Uterus (tissue), 4 donors: ENCODE data around the gene CDKN1B. TPM values are rescaled to one million over a fixed set of nuclear protein-coding genes. Genes with fewer than 3 reads are reported as not detected.

Experiments
- DNase-seq, 2 donors: peaks; one replicate each; pipeline ENCODE4 v3.0.0-alpha.2; 2019 to 2020
- H3K27ac ChIP-seq, 2 donors: fragments of 200-600 bp; sonication (generic); 1 replicate in 1 of 2; 2 replicates in 1 of 2; pipeline ENCODE4 v1.5.1; 2016 to 2018
- H3K27me3 ChIP-seq, 2 donors: fragments of 200-600 bp; sonication (generic); one replicate each; pipeline ENCODE4 v1.5.1; 2018 to 2019; ENCODE audit warnings: control low read depth in 1 of 2
- H3K36me3 ChIP-seq, 2 donors: fragments of 200-600 bp; sonication (generic); one replicate each; pipeline ENCODE4 v1.5.1; 2019; ENCODE audit warnings: control low read depth in 1 of 2
- H3K4me1 ChIP-seq, 2 donors: fragments of 200-600 bp; sonication (generic); one replicate each; pipeline ENCODE4 v1.5.1; 2018 to 2019; ENCODE audit warnings: control low read depth in 1 of 2
- H3K4me3 ChIP-seq, 2 donors: fragments of 200-600 bp; sonication (generic); 1 replicate in 1 of 2; 2 replicates in 1 of 2; pipeline ENCODE4 v1.5.1; 2018 to 2019; ENCODE audit warnings: mild to moderate bottlenecking in 1 of 2
- H3K9me3 ChIP-seq, 2 donors: fragments of 200-600 bp; sonication (generic); one replicate each; pipeline ENCODE4 v1.5.1; 2019; ENCODE audit warnings: control low read depth in 1 of 2
- POLR2A ChIP-seq, 2 donors: fragments of 450-650 bp; IDR thresholded peaks; one replicate each; pipeline ENCODE4 v1.6.1; 2016; ENCODE audit warnings: antibody characterized with exemption in 2 of 2, mild to moderate bottlenecking in 1 of 2, moderate library complexity in 1 of 2
- intact Hi-C: fragments of 100-400 bp; cut with DNase I; formaldehyde crosslinking; loops from one replicate; pipeline ENCODE4 v1.15.1; 2023; ENCODE audit warnings: low total_unique reads
- total RNA-seq, 4 donors: library from RNA; depleted of rRNA in 3 of 4; stranded (reverse); fragments of >200 nt in 3 of 4; gene quantifications; one replicate each; pipeline versions ENCODE4 v1.1.0 to v1.2.4, GENCODE V29; 2014 to 2023
- TF ChIP-seq, protein P1 (sequence below), 4 experiments: fragments of 200-600 bp in 2 of 4; fragments of 450-650 bp in 2 of 4; sonication (generic) in 2 of 4; IDR thresholded peaks; one replicate each; pipeline ENCODE4 v1.5.1; 2016 to 2019; ENCODE audit warnings: antibody characterized with exemption in 4 of 4, mild to moderate bottlenecking in 2 of 4, moderate library complexity in 1 of 4
- donor health status: DM: yes; HTN: yes; CAD: no.

CDKN1B gene
- total RNA-seq, 4 donors from 2014 or later = 40.7 to 104 (median 86.0) TPM

DNA sequence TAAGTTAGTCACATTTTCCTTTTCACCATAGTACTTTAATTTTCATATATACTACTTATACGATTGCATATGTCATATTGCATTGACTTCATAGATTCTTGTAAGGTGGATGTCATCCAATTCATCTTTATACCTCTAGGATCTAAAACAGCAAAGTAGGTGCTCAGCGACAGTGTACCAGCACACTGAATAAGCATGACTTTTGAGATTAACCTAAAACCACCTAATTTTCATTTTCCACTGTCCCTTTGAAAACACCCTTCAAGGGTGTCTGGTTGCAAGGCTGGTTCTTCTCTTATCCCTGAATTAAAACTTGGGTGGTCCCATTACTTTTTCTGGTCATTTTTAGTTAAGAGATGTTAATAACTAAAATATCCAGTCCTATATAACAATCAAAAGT is 25.6 kb upstream of the CDKN1B start:
- Histone ChIP-seq H3K27me3 (no peaks in the 10 kb centered on the region), H3K27ac (no peak overlapping the region), H3K36me3 (no peaks in the 10 kb centered on the region), H3K4me1 (no peaks in the 10 kb centered on the region), H3K9me3 (no peaks in the 10 kb centered on the region), H3K4me3 (no peak overlapping the region)
- intact Hi-C loops = no loop called here
- no peak for DNase-seq
- TF ChIP-seq, protein P1, sequence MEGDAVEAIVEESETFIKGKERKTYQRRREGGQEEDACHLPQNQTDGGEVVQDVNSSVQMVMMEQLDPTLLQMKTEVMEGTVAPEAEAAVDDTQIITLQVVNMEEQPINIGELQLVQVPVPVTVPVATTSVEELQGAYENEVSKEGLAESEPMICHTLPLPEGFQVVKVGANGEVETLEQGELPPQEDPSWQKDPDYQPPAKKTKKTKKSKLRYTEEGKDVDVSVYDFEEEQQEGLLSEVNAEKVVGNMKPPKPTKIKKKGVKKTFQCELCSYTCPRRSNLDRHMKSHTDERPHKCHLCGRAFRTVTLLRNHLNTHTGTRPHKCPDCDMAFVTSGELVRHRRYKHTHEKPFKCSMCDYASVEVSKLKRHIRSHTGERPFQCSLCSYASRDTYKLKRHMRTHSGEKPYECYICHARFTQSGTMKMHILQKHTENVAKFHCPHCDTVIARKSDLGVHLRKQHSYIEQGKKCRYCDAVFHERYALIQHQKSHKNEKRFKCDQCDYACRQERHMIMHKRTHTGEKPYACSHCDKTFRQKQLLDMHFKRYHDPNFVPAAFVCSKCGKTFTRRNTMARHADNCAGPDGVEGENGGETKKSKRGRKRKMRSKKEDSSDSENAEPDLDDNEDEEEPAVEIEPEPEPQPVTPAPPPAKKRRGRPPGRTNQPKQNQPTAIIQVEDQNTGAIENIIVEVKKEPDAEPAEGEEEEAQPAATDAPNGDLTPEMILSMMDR (IDR thresholded peaks at IDR 0.05) = no peak
- no peak for TF ChIP-seq POLR2A (IDR thresholded peaks at IDR 0.05)

DNA sequence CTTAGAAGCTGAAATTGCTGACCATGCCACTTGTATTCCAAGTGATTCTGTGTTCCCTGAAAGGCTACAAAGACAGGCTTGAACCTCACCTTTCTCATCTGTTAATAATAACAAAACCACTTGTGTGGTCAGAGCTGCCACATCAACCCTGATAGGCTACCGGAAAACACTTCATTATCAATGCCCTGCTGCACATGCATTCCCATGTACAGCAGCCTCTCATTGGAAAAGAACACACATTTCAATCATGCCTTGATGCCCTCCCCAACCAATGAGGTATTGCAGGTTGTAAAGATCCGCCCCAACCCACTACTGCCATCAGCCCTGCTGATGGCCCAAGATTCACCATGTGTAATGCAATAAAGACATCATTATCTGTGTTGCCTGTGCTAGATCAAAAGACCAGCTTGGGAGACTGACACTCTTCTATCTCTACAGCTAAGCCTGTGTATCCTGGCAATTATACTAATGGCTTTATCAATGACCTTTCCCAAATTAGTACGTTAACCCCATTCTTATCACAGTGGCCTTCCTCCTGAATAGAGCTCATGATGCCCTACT is 24.0 kb upstream of the CDKN1B start:
- Histone ChIP-seq H3K36me3 (no peaks in the 10 kb centered on the region), H3K27ac (no peak overlapping the region), H3K4me1 (no peaks in the 10 kb centered on the region), H3K27me3 (no peaks in the 10 kb centered on the region), H3K9me3 (no peaks in the 10 kb centered on the region), H3K4me3 (no peak overlapping the region)
- intact Hi-C loops = no loop called here
- TF ChIP-seq POLR2A (IDR thresholded peaks at IDR 0.05) = no peak
- TF ChIP-seq, protein P1 (IDR thresholded peaks at IDR 0.05) = no peak
- no peak for DNase-seq

DNA sequence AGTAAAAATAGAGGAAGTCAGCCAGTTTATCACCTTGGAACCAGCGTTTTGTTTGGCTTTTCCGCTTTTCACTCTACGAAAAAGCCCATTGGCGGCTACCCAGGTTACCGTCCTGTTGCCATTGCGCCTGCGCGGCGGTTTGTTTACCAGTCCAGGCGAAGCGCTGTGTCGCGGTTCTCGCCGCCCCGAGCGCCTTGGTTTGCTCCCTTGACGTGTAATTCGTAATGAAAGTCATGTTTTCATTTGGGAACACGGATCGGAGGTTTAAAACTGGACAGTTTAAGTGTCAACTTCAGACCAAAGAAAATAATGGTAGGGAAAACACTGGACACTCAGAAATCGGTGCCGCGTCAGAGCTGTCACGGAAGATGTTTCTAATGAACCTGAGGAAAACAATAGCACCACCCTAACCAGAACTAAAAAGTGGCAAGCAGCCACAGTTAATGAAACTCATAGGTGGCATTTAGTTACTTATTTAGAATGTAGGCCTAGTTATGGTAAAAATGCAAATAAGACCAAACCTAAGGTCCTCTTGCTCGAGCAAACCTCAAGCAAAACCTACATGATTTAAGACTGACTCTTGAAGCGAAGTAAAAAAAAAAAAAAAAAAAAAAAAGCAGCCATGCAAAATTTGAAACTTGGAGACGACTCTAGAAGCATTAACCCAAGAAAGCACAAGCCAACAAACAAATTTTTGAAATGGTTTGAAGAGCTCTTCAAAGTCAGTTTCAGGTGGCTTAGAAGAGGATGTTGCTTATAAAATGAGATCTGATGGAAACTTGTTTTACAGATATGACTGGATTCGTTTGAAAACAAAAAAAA is 20.4 kb upstream of the CDKN1B start:
- Histone ChIP-seq H3K27me3 (no peaks in the 10 kb centered on the region), H3K36me3 (no peaks in the 10 kb centered on the region), H3K4me1 (no peaks in the 10 kb centered on the region), H3K9me3 (no peaks in the 10 kb centered on the region), H3K4me3 (peak overlapping the region; percentile 63 to 72), H3K27ac (peak overlapping the region; percentile 99 to 100)
- intact Hi-C loops = no loop called here
- DNase-seq = peak; percentile 89 to 93
- TF ChIP-seq POLR2A (IDR thresholded peaks at IDR 0.05) = peak; percentile 64 to 92
- TF ChIP-seq, protein P1 (IDR thresholded peaks at IDR 0.05) = peak in 1 of 4 experiments; percentile 0

DNA sequence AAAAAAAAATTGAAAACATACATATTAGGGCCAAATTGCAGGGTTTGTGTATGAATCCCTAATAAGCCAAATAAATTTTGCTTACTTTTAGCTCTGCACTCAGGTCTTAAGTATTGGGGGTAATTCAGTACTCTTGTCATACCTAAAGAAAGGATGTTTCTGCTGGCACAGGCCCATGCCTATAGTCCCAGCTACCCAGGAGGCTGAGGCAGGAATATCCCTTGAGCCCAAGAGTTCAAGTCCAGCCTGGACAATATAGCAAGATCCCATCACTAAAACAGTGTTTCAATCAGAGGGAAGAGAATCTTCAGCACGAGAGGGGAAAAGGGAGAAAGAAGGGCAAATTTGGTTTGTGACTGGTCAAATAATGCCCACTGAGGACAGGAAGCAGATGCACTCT is 17.8 kb upstream of the CDKN1B start:
- Histone ChIP-seq H3K4me3 (no peak overlapping the region), H3K4me1 (no peaks in the 10 kb centered on the region), H3K9me3 (no peaks in the 10 kb centered on the region), H3K27me3 (no peaks in the 10 kb centered on the region), H3K27ac (no peak overlapping the region), H3K36me3 (no peaks in the 10 kb centered on the region)
- intact Hi-C loops = no loop called here
- DNase-seq = no peak
- TF ChIP-seq, protein P1 (IDR thresholded peaks at IDR 0.05) = no peak
- no peak for TF ChIP-seq POLR2A (IDR thresholded peaks at IDR 0.05)

DNA sequence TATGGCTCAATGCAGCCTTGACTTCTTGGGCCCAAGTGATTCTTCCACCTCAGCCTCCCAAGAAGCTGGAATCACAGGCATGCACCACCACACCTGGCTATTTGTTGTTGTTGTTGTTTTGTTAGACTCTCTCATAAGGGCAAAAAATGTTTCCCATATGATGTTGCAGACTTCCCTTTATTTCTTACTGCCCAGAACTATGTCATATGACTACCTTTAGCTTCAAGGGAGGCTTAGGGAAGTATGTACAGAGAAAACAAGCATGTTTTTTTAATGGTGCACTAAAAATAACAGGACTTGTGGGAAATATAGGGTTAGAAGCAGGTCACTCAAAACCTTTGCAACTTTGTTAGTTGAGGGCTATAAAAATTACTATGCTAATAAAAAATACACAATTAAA is 16.9 kb upstream of the CDKN1B start:
- H3K27me3 ChIP-seq = no peaks in the 10 kb centered on the region
- no peaks in the 10 kb centered on the region for H3K9me3 ChIP-seq
- TF ChIP-seq, protein P1 (IDR thresholded peaks at IDR 0.05) = no peak
- no peak for TF ChIP-seq POLR2A (IDR thresholded peaks at IDR 0.05)
- DNase-seq = no peak
- H3K36me3 ChIP-seq = no peaks in the 10 kb centered on the region
- H3K4me1 ChIP-seq = no peaks in the 10 kb centered on the region
- H3K27ac ChIP-seq = no peak overlapping the region
- H3K4me3 ChIP-seq = no peak overlapping the region
- intact Hi-C loops = loop anchor here (5.0 kb wide), 1 partner anchor 323 kb away; no protein-coding TSS in a partner anchor
